ENCODE data around the gene GCNT2.

DNA sequence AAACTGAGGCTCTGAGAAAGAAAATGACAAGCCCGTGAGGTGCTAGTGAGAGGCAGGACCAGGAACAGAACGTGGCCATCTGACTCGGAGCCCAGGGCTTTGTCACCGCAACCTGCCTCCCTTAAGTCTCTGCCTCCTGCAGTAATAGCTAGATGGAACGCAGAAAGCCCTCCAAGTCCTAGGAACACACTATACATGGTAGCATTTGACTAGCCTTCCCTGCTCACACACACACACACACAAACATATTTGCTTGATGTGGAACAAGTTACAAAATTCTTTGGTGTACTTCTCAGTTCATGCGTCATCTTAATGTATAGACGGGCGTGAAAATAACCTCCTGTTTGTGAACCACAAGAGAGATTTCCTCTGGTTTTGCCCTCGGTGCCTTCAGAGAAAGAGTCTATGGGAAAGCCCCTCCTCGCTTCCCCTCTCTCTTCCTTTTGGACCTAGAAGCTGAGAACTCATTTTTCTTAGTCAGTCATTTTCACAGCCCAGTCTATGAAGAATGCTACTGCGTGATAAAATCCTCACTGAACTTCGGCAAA is 134.4 kb downstream of the GCNT2 start:
- TF ChIP-seq, protein P1, sequence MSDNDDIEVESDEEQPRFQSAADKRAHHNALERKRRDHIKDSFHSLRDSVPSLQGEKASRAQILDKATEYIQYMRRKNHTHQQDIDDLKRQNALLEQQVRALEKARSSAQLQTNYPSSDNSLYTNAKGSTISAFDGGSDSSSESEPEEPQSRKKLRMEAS (IDR thresholded peaks at IDR 0.05), result no peak
- TF ChIP-seq YY1 (IDR thresholded peaks at IDR 0.05; ENCODE audit: low read depth), result no peak
- TF ChIP-seq NFIC (IDR thresholded peaks at IDR 0.05), result no peak
- TF ChIP-seq RAD21 (IDR thresholded peaks at IDR 0.05; ENCODE audit: low read depth), result no peak
- TF ChIP-seq TCF12 (IDR thresholded peaks at IDR 0.05; ENCODE audit: low read depth), result no peak
- TF ChIP-seq, protein P2, sequence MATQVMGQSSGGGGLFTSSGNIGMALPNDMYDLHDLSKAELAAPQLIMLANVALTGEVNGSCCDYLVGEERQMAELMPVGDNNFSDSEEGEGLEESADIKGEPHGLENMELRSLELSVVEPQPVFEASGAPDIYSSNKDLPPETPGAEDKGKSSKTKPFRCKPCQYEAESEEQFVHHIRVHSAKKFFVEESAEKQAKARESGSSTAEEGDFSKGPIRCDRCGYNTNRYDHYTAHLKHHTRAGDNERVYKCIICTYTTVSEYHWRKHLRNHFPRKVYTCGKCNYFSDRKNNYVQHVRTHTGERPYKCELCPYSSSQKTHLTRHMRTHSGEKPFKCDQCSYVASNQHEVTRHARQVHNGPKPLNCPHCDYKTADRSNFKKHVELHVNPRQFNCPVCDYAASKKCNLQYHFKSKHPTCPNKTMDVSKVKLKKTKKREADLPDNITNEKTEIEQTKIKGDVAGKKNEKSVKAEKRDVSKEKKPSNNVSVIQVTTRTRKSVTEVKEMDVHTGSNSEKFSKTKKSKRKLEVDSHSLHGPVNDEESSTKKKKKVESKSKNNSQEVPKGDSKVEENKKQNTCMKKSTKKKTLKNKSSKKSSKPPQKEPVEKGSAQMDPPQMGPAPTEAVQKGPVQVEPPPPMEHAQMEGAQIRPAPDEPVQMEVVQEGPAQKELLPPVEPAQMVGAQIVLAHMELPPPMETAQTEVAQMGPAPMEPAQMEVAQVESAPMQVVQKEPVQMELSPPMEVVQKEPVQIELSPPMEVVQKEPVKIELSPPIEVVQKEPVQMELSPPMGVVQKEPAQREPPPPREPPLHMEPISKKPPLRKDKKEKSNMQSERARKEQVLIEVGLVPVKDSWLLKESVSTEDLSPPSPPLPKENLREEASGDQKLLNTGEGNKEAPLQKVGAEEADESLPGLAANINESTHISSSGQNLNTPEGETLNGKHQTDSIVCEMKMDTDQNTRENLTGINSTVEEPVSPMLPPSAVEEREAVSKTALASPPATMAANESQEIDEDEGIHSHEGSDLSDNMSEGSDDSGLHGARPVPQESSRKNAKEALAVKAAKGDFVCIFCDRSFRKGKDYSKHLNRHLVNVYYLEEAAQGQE (IDR thresholded peaks at IDR 0.05; ENCODE audit: low read depth), result no peak
- TF ChIP-seq TAF1 (IDR thresholded peaks at IDR 0.05; ENCODE audit: low read depth), result no peak
- TF ChIP-seq ZBTB7A (IDR thresholded peaks at IDR 0.05; ENCODE audit: low read depth), result no peak
- no peak for TF ChIP-seq EP300 (IDR thresholded peaks at IDR 0.05; ENCODE audit: borderline replicate concordance)
- TF ChIP-seq CEBPB (IDR thresholded peaks at IDR 0.05), result no peak
- TF ChIP-seq EGR1 (IDR thresholded peaks at IDR 0.05), result no peak
- TF ChIP-seq FOXM1 (IDR thresholded peaks at IDR 0.05; ENCODE audit: borderline replicate concordance, low read depth), result no peak
